GM21619 (cell line): ENCODE results near the gene TESK1.
"Not testable (repeated sequence)": the region's sequence is repeated elsewhere in the genome, so short reads cannot be mapped to it uniquely, and the experiment has no call there.

ENCODE experiments used
- ATAC-seq: cut with Tn5 transposase; IDR thresholded peaks from one replicate; pipeline ENCODE4 v1.9.1; 2021; ENCODE audit not compliant: unreplicated experiment

The TESK1 gene

GRCh38 chr9:35579130-35579529 is 25.9 kb upstream of the TESK1 start:
- no peak for ATAC-seq

DNA sequence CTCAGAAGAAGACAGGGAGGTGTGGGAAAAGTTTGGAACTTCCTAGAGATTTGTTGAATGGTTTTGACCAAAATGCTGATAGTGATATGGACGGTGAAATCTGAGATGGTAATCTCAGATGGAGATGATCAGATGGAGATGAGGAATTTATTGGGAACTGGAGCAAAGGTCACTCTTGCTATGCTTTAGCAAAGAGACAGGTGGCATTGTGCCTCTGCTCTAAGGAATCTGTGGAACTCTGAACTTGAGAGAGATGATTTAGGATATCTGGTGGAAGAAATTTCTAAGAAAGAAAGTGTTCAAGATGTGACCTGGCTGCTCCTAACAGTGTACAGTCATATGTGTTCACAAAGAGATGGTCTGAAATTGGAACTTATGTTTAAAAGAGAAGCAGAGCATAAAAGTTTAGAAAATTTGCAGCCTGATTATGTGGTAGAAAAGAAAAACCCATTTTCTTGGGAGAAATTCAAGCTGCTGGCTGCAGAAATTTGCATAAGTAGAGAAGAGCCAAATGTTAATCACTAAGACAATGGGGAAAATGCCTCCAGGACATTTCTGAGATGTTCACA is 25.3 kb upstream of the TESK1 start:
- ATAC-seq, result not testable (repeated sequence)

DNA sequence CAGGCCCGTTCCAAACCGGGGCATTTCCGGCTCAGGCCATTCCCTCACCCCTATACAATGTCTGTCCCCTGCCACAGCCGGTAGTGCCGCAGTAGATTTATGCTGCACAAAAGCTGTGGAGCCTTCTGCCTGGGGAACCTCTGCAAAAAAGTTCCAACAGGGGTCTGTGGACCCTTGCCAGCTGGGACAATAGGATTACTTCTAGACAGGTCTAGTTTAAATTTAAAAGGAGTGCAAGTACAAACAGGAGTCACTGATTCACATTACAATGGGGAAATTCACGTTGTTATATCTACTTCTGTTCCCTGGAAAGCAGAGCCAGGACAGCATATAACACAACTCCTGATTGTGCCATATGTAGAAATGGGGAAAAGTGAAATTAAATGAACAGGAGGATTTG is 21.5 kb upstream of the TESK1 start:
- ATAC-seq, result not testable (repeated sequence)

DNA sequence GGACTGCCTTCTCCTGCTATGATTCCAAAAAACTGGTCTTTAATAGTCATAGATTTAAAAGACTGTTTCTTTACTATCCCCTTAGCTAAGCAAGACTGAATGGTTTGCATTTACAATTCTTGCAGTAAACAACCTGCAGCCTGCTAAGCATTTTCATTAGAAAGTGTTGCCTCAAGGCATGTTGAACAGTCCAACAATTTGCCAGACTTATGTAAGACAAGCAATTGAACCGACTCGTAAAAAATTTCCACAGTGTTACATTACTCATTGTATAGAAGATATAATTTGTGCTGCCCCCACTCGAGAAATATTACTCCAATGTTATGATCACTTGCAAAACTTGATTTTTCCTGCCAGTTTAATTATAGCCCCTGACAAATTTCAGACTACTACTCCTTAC is 20.4 kb upstream of the TESK1 start:
- not testable (repeated sequence) for ATAC-seq

- not testable (repeated sequence) for ATAC-seq
Observed at GRCh38 chr9:35588506-35588905, 16.6 kb upstream of the TESK1 start.

GRCh38 chr9:35593581-35593980 is 11.5 kb upstream of the TESK1 start:
- ATAC-seq, result no peak

GRCh38 chr9:35594471-35594870 is 10.6 kb upstream of the TESK1 start:
- no peak for ATAC-seq

DNA sequence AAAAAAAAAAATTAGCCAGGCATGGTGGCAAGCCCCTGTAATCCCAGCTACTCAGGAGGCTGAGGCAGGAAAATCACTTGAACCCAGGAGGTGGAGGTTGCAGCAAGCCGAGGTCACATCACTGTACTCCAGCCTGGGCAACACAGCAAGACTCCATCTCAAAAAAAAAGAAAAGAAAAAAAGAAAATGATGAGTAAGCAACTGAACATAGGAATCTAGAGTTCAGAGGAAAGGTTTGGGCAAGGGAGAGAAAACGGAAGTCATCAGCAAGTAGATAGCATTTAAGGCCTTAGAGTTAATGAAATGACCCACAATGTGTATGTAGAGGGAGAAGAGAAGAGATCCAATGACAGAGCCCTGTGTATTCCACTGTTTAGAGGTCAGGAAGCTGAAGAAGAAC is 8.2 kb upstream of the TESK1 start:
- ATAC-seq, result not testable (repeated sequence)

DNA sequence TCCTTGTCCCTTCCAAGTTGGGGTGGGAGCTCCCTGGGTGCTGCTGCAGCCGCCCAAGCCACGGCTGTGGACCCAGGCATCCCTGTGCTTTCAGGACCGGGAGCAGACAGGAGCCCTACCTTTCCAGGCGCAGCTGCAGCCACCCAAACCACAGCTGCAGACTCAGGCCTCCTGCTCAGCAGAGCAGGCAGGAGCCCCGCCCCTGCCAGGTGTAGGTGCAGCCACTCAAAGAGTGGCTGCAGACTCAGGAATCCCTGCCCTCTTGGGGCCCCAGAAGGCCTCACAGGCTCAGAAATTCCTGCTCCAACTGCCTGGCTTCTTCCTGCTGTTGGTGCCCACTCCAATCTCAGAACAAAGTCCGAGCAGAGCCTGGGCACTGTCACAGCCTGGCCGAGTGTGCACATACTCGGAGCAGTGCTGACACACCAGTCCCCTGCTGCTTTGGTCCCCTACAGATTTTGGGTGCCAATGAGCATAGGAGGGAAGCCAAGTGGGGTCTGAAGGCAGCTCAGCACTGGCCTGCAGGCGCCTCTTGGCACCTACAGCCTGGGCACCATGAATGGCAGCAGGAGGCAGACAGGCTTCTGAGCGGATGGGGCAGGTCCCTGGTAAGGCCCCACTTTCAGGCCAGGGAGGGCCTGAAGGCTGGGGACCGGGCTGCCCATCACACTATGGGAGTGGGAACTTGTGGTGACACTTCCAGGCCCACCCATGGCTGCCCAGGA is 6.0 kb upstream of the TESK1 start:
- ATAC-seq, result no peak

DNA sequence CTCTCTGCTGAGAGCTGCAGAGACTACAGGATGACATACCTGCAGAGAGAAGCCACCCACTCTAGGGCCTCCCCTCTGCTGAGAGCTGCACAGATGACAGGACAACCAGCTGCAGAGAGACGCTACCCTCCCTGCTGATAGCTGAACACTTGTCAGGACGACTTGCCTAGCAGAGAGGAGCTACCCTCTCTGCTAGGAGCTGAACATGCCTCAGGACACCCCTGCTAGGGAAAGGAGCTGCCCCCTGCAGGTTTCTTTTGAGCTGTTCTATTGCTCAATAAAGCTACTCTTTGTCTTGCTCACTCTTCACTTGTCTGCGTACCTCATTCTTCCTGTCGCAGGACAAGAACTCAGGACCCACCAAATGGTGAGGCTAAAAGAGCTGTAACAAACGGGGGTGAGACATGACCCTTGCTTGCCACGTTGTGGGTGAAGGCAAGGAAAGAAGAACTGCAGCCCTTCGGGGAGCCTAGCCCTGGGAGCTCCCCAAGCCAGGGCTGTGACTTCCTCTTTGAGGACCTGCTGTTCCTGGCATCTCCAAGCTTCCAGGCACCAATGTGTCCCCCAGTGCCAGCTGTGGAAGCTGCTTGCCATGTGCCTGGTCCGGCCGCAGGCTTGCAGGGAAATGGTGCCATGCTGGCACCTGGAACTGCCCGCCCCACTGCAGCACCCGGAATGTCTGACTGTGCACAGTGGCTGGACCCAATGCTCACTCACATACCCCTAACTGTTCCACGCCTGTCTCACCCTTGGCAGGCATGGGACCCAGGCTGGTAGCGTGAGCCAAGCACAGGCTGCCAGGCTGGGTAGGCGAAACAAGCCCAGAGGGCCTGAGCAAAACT is 5.1 kb upstream of the TESK1 start:
- ATAC-seq, result no peak

DNA sequence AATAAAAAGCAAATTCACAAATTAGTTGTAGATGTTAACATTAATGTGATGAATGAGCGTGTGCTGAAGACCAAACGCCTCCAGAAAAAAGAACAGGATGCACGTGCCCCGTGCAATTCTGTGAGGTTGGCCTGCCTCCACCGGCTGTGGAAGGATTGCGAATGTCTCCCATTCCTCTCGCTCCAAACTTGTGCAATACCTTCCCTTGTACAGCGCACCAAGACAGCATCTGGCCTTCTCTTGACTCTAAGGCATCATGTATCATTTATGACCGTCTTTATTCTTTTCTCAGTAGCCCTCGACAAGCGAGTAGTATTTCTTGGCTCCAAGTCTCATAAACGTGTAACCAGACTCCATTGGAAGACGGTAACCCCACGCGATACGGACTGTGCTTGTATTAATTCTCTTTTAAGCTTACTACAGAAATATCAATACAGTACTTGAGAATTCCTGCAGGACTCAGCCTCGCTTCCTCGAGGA is 1.5 kb upstream of the TESK1 start:
- ATAC-seq, result no peak

DNA sequence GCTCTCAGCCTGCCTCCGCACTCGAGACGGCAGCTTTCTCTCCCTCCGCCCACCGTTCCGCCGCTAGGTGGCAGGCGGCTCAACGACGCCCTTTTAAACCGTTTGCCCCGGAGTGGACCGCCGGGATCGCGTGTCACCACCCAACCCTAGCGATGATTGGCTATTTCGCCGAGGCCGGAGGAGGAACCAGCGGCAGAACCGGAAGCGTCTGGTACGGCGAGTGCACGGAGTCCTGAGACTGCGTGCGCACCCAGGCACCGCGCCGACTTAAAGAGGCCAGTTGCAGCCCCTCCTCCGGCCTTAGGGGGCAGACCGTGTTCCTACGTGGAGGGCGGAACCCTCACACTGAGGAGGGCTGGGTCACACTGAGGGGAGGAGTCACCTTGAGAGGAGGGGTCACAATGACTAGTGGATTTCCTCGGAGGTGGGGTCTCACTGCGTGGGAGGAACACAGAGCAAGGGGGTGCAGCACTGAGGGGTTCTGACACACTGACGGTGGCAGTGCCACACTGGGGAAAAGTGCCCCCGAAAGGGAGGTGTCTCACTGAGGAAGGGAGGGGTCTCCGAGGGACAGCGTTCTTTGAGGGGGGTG is 980 bp upstream of the TESK1 start:
- peak; percentile 82 for ATAC-seq

- ATAC-seq, result peak; percentile 7
Observed at GRCh38 chr9:35605351-35606137, 482 bp downstream of the TESK1 start.

- no peak for ATAC-seq
Observed at GRCh38 chr9:35606138-35606504, 1.1 kb downstream of the TESK1 start.

DNA sequence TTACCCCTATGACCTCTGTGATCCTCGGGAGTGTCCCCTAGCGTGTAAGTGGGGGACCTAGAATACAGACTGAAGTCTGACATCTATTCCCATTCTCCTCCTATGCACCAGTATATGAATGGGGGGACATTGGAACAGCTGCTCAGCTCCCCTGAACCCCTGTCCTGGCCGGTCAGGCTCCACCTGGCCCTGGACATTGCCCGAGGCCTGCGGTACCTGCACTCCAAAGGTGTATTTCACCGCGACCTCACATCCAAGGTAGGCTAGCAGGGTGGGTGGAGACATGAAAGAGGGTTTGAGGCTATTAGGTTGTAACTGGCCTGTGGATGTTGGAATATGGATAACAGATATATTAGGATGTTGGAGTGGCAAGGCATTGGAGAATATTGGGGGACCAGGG is 1.7 kb downstream of the TESK1 start:
- no peak for ATAC-seq

DNA sequence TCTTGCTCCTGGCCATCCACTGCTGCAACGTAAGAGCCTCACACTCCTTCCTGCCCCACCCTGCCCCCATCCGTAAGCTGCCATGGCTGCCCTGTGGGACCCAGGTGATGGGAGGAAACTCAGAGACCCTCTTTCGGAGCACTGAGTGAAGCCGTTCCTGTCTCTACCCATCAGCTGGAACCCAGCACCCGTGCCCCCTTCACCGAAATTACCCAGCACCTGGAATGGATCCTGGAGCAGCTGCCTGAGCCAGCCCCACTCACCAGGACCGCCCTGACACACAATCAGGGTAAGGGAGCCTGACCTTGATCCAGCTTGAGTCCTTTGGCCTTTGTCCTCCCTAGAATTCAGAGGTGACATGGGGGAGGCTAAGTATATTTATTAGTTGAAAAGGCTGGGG is 3.2 kb downstream of the TESK1 start:
- no peak for ATAC-seq

DNA sequence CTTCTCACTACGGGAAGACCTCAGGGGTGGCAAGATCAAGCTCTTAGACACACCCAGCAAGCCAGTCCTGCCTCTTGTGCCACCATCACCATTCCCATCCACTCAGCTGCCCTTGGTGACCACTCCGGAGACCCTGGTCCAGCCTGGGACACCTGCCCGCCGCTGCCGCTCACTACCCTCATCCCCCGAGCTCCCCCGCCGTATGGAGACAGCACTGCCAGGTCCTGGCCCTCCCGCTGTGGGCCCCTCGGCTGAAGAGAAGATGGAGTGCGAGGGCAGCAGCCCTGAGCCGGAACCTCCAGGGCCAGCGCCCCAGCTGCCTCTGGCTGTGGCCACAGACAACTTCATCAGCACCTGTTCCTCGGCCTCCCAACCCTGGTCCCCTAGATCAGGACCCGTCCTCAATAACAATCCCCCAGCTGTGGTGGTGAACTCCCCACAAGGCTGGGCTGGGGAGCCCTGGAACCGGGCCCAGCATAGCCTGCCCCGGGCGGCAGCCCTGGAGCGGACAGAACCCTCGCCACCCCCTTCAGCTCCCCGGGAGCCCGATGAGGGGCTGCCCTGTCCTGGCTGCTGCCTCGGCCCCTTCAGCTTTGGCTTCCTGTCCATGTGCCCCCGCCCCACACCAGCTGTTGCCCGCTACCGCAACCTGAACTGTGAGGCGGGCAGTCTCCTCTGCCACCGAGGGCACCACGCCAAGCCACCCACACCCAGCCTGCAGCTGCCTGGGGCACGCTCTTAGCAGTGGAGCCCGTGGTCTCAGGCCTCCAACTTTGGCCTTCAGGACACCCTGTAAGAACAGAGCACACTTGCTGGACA is 4.1 kb downstream of the TESK1 start:
- ATAC-seq, result no peak

DNA sequence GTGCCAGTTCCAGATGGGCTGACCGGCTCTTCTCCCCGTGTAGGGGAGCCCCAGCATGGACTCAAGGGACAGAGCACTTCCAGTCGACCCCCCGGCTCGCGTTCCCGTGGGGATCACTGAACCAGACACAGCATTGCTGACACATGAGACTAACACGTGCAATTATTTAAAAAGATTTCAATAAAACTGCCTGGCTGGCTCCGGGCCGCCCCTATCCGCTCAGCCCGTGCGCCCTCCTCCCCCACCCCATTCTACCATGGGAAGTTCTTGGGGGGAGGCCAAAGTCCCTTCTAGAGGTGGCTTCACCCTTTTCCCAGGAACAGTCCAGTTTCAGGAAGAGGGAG is 4.7 kb downstream of the TESK1 start:
- ATAC-seq, result no peak

DNA sequence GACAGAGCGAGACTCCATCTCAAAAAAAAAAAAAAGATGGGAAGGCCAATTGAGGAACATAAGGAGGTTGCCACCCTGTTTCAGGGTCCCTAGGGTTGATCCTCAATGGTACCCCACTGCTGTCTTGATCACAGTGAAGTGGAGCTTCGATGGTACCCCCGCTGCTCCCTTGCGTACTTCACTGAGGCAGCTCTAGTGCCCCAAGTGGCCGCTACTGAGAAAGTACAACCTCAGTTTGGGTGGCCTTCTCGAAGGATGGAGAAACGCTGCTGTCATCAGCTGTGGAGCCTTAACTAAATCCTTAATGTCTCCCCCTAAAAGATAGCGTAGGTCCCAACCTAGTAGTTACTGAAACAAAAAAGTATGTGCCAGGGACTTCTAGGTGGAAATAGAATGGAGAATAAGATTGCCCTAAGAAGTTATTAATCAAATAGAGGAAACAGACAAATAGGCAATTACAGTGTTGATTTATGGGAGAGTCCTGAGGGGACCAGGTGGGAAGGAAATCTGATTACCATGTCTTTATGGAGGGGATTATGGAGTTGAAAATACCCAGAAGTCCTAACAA is 6.3 kb downstream of the TESK1 start:
- ATAC-seq, result peak; percentile 58

DNA sequence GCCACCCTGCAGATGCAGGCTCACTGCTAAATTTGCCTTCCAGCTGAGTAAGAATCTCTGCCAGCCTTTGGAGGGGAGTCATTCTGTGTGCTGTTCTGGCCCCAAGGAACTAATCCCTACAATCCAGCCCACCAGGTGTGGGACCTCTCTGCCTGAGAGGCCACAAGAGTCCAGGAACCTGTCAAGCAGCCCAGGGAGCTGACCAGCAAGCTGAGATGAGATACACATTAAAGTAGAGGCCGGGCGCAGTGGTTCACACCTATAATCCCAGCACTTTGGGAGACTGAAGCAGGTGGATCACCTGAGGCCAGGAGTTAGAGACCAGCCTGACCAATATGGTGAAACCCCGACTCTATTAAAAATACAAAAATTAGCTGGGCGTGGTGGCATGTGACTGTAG is 7.0 kb downstream of the TESK1 start:
- ATAC-seq, result not testable (repeated sequence)
